Skeletal muscle satellite cell (primary cell): Measurements from ENCODE around the gene IL36A. TPM values are rescaled to one million over a fixed set of nuclear protein-coding genes. Genes with fewer than 3 reads are reported as not detected.

Source experiments
- H3K27me3 ChIP-seq: 2 replicates; pipeline ENCODE4 v1.7.0; 2013; ENCODE audit warnings: low read length; ENCODE audit not compliant: control insufficient read depth, insufficient read depth
- H3K36me3 ChIP-seq: 2 replicates; pipeline ENCODE4 v1.7.0; 2013; ENCODE audit warnings: mild to moderate bottlenecking, control low read depth, low read length; ENCODE audit not compliant: insufficient read depth
- H3K4me1 ChIP-seq: 2 replicates; pipeline ENCODE4 v1.7.0; 2013; ENCODE audit warnings: low read length; ENCODE audit not compliant: control insufficient read depth, insufficient read depth
- H3K4me2 ChIP-seq: 2 replicates; pipeline ENCODE4 v1.7.0; 2013; ENCODE audit warnings: mild to moderate bottlenecking, low read length
- H3K4me3 ChIP-seq: 2 replicates; pipeline ENCODE4 v1.7.0; 2013; ENCODE audit warnings: low read length
- H3K9ac ChIP-seq: 2 replicates; pipeline ENCODE4 v1.7.0; 2013; ENCODE audit warnings: mild to moderate bottlenecking, low read depth, low read length, moderate library complexity
- H3K9me3 ChIP-seq: replicated peaks from 2 replicates; pipeline ENCODE4 v1.7.0; 2013; ENCODE audit warnings: mild to moderate bottlenecking, control low read depth, low read length
- total RNA-seq: library from RNA; depleted of rRNA; stranded (reverse); fragments of >200 nt; gene quantifications from 2 replicates; pipeline ENCODE4 v1.2.3, GENCODE V29; 2012; rRNA removed

The IL36A gene
- total RNA-seq: not detected in 2 replicates

- H3K27me3 ChIP-seq: peaks cover 5% of the 10 kb centered on the region
- no peaks in the 10 kb centered on the region for H3K36me3 ChIP-seq
Measured at GRCh38 chr2:113005030-113005509, at the start of gene IL36A. TSS of gene IL36A (plus strand) at chr2:113005459. CDS start at chr2:113005872, 413 bp downstream.

GRCh38 chr2:112957511-112957910, 47.7 kb upstream of the IL36A start:
- H3K36me3 ChIP-seq: no peaks in the 10 kb centered on the region
- H3K4me3 ChIP-seq: no peak overlapping the region
- H3K4me2 ChIP-seq: no peak overlapping the region
- H3K9ac ChIP-seq: no peak overlapping the region
- H3K4me1 ChIP-seq: no peaks in the 10 kb centered on the region
- peaks cover 70% of the 10 kb centered on the region for H3K27me3 ChIP-seq
- H3K9me3 ChIP-seq: no peaks in the 10 kb centered on the region

More at GRCh38 chr2:113005030-113005509, at the start of gene IL36A:
- H3K9ac ChIP-seq: no peak within 1 kb of the TSS
- no peaks in the 10 kb centered on the region for H3K4me1 ChIP-seq
- no peaks in the 10 kb centered on the region for H3K9me3 ChIP-seq
- H3K4me2 ChIP-seq: no peak within 1 kb of the TSS
- H3K4me3 ChIP-seq: no peak within 1 kb of the TSS

GRCh38 chr2:112958428-112959108, 46.7 kb upstream of the IL36A start:
- Histone ChIP-seq H3K27me3 (peaks cover 75% of the 10 kb centered on the region), H3K9me3 (no peaks in the 10 kb centered on the region), H3K9ac (no peak overlapping the region), H3K36me3 (no peaks in the 10 kb centered on the region), H3K4me2 (no peak overlapping the region), H3K4me1 (no peaks in the 10 kb centered on the region), H3K4me3 (no peak overlapping the region)

- H3K4me1 ChIP-seq: no peaks in the 10 kb centered on the region
- H3K4me2 ChIP-seq: no peak overlapping the region
- H3K9me3 ChIP-seq: no peaks in the 10 kb centered on the region
- H3K27me3 ChIP-seq: peaks cover 74% of the 10 kb centered on the region
- H3K9ac ChIP-seq: no peak overlapping the region
- H3K36me3 ChIP-seq: no peaks in the 10 kb centered on the region
- H3K4me3 ChIP-seq: no peak overlapping the region
Measured at GRCh38 chr2:112959109-112959812, 46.0 kb upstream of the IL36A start.

- H3K9ac ChIP-seq: no peak overlapping the region
- no peak overlapping the region for H3K4me2 ChIP-seq
- no peaks in the 10 kb centered on the region for H3K9me3 ChIP-seq
- no peaks in the 10 kb centered on the region for H3K36me3 ChIP-seq
- H3K4me1 ChIP-seq: no peaks in the 10 kb centered on the region
- H3K4me3 ChIP-seq: no peak overlapping the region
- H3K27me3 ChIP-seq: peaks cover 68% of the 10 kb centered on the region
Measured at GRCh38 chr2:112960230-112960825, 44.9 kb upstream of the IL36A start.

GRCh38 chr2:112962308-112963175, 42.7 kb upstream of the IL36A start:
- H3K4me3 ChIP-seq: no peak overlapping the region
- H3K9me3 ChIP-seq: no peaks in the 10 kb centered on the region
- no peak overlapping the region for H3K4me2 ChIP-seq
- H3K27me3 ChIP-seq: peaks cover 57% of the 10 kb centered on the region
- no peaks in the 10 kb centered on the region for H3K4me1 ChIP-seq
- H3K36me3 ChIP-seq: no peaks in the 10 kb centered on the region
- no peak overlapping the region for H3K9ac ChIP-seq

- Histone ChIP-seq H3K36me3 (no peaks in the 10 kb centered on the region), H3K9ac (no peak overlapping the region), H3K9me3 (no peaks in the 10 kb centered on the region), H3K4me1 (no peaks in the 10 kb centered on the region), H3K4me2 (no peak overlapping the region), H3K4me3 (no peak overlapping the region), H3K27me3 (peaks cover 58% of the 10 kb centered on the region)
Measured at GRCh38 chr2:112967023-112967422, 38.2 kb upstream of the IL36A start.

GRCh38 chr2:112972423-112973086, 32.7 kb upstream of the IL36A start:
- H3K36me3 ChIP-seq: no peaks in the 10 kb centered on the region
- no peak overlapping the region for H3K9ac ChIP-seq
- H3K9me3 ChIP-seq: no peaks in the 10 kb centered on the region
- H3K27me3 ChIP-seq: peaks cover 49% of the 10 kb centered on the region
- H3K4me2 ChIP-seq: no peak overlapping the region
- H3K4me3 ChIP-seq: no peak overlapping the region
- no peaks in the 10 kb centered on the region for H3K4me1 ChIP-seq

GRCh38 chr2:112973156-112973555, 32.1 kb upstream of the IL36A start:
- no peak overlapping the region for H3K9ac ChIP-seq
- H3K4me3 ChIP-seq: no peak overlapping the region
- H3K9me3 ChIP-seq: no peaks in the 10 kb centered on the region
- H3K36me3 ChIP-seq: no peaks in the 10 kb centered on the region
- H3K4me2 ChIP-seq: no peak overlapping the region
- peaks cover 50% of the 10 kb centered on the region for H3K27me3 ChIP-seq
- H3K4me1 ChIP-seq: no peaks in the 10 kb centered on the region

GRCh38 chr2:112977559-112978056, 27.7 kb upstream of the IL36A start, which contains the start of gene IL36G:
TSS of gene IL36G (plus strand) at chr2:112978006. CDS start at chr2:112978639, 633 bp downstream.
- Histone ChIP-seq H3K9ac (no peak within 1 kb of the TSS), H3K9me3 (no peaks in the 10 kb centered on the region), H3K4me3 (no peak within 1 kb of the TSS), H3K4me2 (no peak within 1 kb of the TSS), H3K36me3 (no peaks in the 10 kb centered on the region), H3K27me3 (peaks cover 43% of the 10 kb centered on the region), H3K4me1 (no peaks in the 10 kb centered on the region)
